ENCODE data around the gene TENT4A.

Gene TENT4A

DNA sequence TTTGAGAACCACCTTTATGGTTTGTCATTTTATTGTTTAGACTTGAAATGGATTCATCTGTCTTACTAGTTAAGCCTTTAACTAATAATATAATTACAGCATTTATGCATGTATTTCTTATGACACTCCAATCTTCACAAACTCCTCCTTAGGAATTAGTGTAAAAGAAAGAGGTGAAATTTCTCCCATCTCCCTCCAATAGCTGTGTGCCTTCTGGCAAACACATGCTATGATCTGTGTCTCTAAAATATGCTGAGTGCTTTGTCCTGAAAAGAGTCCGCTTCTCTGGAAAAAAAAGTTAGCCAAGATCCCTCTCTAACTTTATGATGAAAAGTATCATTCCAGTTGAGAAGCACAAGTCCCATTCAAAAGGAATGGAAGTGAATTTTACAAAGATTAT lies 13.9 kb upstream of the TENT4A start:
- no peak overlapping the region for H3K27ac ChIP-seq
- no peak for TF ChIP-seq ZFX (IDR thresholded peaks at IDR 0.05)
- TF ChIP-seq, protein P1, sequence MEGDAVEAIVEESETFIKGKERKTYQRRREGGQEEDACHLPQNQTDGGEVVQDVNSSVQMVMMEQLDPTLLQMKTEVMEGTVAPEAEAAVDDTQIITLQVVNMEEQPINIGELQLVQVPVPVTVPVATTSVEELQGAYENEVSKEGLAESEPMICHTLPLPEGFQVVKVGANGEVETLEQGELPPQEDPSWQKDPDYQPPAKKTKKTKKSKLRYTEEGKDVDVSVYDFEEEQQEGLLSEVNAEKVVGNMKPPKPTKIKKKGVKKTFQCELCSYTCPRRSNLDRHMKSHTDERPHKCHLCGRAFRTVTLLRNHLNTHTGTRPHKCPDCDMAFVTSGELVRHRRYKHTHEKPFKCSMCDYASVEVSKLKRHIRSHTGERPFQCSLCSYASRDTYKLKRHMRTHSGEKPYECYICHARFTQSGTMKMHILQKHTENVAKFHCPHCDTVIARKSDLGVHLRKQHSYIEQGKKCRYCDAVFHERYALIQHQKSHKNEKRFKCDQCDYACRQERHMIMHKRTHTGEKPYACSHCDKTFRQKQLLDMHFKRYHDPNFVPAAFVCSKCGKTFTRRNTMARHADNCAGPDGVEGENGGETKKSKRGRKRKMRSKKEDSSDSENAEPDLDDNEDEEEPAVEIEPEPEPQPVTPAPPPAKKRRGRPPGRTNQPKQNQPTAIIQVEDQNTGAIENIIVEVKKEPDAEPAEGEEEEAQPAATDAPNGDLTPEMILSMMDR (conservative IDR thresholded peaks at IDR 0.05): no peak

DNA sequence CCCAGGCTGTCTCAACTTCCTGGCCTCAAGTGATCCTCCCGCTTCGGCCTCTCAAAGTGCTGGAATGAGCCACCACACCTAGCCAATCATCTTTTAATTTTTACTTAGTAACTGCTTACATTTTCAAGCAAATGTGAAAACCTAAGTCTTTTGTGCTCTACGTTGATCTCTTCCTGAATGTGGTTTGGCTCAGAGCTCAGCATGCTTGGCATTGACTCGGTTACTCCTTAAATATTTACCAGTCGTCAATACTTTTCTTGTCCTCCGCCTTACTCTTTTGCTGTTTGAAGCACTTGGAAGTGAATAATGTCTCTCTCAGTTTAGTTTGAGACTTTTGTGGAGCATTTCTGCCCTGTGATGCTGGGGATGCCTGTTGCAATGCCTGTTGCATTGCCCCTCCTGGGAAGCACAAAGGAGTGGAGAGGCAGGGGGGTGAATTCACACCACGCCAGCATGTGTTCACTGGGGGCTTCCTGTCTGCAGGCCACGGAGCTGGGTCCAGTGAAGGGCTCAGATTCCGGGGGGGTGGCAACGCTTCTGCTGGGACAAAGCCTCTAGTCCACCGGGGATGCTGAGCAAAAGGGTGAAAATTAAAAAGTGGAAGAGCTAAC lies 13.1 kb upstream of the TENT4A start:
- no peak for TF ChIP-seq ZFX (IDR thresholded peaks at IDR 0.05)
- TF ChIP-seq, protein P1 (conservative IDR thresholded peaks at IDR 0.05): no peak
- H3K27ac ChIP-seq: no peak overlapping the region

DNA sequence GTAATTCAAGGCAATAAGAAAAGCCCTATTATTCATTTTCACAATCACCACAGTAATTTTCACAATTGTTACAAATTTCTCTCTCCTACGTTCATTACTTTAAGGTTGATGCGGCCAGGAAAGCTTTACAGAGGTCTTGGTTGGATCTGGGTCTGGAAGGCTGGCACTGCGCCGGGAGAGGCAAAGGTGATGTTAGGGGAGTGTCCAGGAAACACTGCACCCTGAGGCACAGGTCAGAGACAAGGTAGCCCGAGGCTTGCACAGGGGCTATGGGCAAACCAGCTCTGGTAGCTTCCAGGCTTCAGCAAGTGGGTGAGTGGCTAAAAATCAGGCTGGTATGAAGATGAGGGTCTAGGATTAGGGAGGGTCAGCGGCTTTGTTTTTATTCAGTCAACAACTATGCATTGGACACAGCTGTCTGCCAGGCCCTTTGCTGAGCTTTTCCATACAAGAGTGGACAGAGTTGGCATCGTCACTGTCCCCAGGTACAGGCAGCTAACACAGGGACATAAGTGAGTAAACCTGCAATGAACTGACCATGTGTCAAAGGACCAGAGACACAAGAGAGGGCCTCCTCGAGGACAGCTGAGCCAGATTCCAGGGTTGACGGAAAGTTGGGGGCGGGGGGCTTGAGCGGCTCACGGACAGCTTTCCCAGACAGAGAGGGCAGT lies 12.4 kb upstream of the TENT4A start:
- TF ChIP-seq, protein P1 (conservative IDR thresholded peaks at IDR 0.05): no peak
- TF ChIP-seq ZFX (IDR thresholded peaks at IDR 0.05): no peak
- no peak overlapping the region for H3K27ac ChIP-seq

DNA sequence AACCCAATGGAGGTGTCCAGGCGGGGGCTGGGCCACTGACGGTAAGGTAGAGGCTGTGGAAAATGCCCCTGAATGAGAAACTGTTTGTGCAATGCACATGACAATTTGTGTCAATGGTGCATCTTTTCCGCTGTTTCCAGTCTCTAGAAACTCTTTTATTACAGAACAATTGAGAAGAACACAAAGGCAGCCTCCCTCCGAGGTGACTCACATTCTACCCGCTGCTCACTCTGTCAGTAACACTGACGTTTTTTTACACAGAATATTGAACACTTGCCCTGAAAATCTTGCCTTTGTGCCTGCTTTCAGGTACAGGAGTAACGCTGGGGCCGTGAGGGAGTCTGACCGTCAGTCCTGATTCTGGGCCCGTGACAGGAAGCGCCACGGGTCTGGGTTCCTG lies 11.7 kb upstream of the TENT4A start:
- no peak for TF ChIP-seq ZFX (IDR thresholded peaks at IDR 0.05)
- TF ChIP-seq, protein P1 (conservative IDR thresholded peaks at IDR 0.05): no peak
- no peak overlapping the region for H3K27ac ChIP-seq

DNA sequence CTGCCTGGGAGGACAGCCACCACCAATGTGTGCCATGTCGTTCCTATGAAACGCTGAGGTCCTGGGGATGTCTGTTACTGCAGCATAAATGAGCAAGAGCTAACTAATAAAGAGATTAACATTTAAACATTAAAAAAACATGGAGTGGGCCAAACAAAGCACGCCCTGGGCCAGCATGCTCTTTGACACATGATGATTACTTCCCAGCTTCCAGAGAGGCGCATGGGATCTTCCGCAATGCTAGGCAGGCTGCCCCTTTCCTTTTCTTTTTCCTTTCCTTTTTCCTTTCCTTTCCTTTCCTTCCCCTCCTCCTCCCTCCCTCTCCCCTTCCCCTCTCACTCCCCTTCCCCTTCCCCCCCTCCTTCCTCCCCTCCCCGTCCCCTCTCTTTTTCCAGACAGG lies 10.6 kb upstream of the TENT4A start:
- no peak for TF ChIP-seq ZFX (IDR thresholded peaks at IDR 0.05)
- TF ChIP-seq, protein P1 (conservative IDR thresholded peaks at IDR 0.05): no peak

DNA sequence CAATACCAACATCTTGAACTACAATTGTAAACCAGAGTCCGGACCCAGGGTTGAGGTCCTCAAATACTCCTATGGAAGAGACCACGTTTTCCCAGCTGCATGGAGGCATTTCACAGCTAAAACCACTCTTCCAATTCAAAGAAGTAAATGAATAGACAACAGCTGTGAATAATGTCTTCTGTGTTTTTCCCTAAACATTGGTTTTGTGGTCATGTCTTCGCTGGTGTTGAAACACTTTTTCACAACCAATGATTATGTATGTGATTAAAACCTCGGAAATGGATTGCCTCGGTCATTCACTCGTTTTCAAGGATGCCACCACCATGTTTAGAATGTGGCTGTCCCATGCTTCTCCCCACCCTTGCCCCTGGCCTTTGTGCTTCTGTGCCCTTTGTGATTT lies 9.4 kb upstream of the TENT4A start:
- no peak overlapping the region for H3K27ac ChIP-seq
- TF ChIP-seq ZFX (IDR thresholded peaks at IDR 0.05): no peak
- TF ChIP-seq, protein P1 (conservative IDR thresholded peaks at IDR 0.05): no peak

More for the DNA sequence above, 10.6 kb upstream of the TENT4A start:
- H3K27ac ChIP-seq: no peak overlapping the region

DNA sequence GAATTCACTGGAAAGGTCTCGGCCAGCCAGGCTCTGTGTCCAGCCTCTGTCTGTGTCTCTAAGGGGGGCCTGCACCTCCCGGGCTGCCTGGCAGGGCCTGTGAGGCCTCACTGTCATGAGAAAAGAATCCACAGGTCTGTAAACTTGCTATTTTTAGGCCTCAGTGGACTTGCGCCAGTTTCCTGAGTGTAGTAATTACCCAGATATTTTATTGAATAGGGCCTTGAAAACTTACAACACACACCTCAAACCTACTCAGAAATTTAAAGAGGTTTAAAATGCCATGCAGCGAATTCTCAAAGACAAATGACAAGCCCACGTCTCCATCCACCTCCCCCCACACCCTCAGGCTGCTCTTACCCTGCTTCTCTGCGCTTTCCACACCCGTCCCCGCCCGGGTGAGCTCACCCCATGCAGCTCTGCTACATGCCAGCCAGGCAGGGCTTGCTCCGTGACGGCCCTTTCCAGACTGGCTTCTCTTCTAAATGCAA lies 8.8 kb upstream of the TENT4A start:
- no peak for TF ChIP-seq ZFX (IDR thresholded peaks at IDR 0.05)
- TF ChIP-seq, protein P1 (conservative IDR thresholded peaks at IDR 0.05): no peak
- no peak overlapping the region for H3K27ac ChIP-seq

Data from C4-2B (cell line).